H9 (cell line): ENCODE data around the gene CREB5. TPM values are rescaled to one million over a fixed set of nuclear protein-coding genes. Genes with fewer than 3 reads are reported as not detected.

Experiments
- DNase-seq: peaks from one replicate; pipeline ENCODE4 v3.0.0-alpha.2; 2017
- H2AFZ ChIP-seq: one replicate; pipeline ENCODE4 v1.6.1; 2013; ENCODE audit warnings: mild to moderate bottlenecking, low read length, control low read depth, moderate library complexity
- H2AK5ac ChIP-seq: 2 replicates; pipeline ENCODE4 v1.6.1; 2013; ENCODE audit warnings: low read length, control low read depth, mixed read lengths; ENCODE audit not compliant: insufficient read length
- H2BK120ac ChIP-seq: one replicate; pipeline ENCODE4 v1.6.1; 2013; ENCODE audit warnings: low read depth, mild to moderate bottlenecking, low read length, control low read depth, inconsistent platforms; ENCODE audit not compliant: poor library complexity, severe bottlenecking
- H2BK12ac ChIP-seq: 2 replicates; pipeline ENCODE4 v1.6.1; 2013; ENCODE audit warnings: low read length, control low read depth, mixed read lengths, low read depth; ENCODE audit not compliant: insufficient read length
- H2BK15ac ChIP-seq: 2 replicates; pipeline ENCODE4 v1.6.1; 2013; ENCODE audit warnings: low read depth, low read length, control low read depth
- H2BK20ac ChIP-seq: one replicate; pipeline ENCODE4 v1.6.1; 2013; ENCODE audit warnings: low read depth, mild to moderate bottlenecking, low read length, control low read depth, inconsistent platforms; ENCODE audit not compliant: poor library complexity, severe bottlenecking
- H2BK5ac ChIP-seq: 2 replicates; pipeline ENCODE4 v1.6.1; 2013; ENCODE audit warnings: low read length, control low read depth, mixed read lengths; ENCODE audit not compliant: insufficient read length
- H3K14ac ChIP-seq: 2 replicates; pipeline ENCODE4 v1.6.1; 2013; ENCODE audit warnings: low read length, control low read depth; ENCODE audit not compliant: insufficient read depth
- H3K18ac ChIP-seq: 2 replicates; pipeline ENCODE4 v1.6.1; 2013; ENCODE audit warnings: low read depth, mild to moderate bottlenecking, mixed read lengths, low read length, control low read depth; ENCODE audit not compliant: insufficient read length
- H3K23ac ChIP-seq: 2 replicates; pipeline ENCODE4 v1.6.1; 2013; ENCODE audit warnings: low read length, control low read depth, mixed read lengths, low read depth; ENCODE audit not compliant: insufficient read length
- H3K23me2 ChIP-seq: 2 replicates; pipeline ENCODE4 v1.6.1; 2013; ENCODE audit warnings: low read depth, mild to moderate bottlenecking, mixed read lengths, low read length, control low read depth; ENCODE audit not compliant: insufficient read length, poor library complexity, severe bottlenecking
- H3K27ac ChIP-seq: 2 replicates; pipeline ENCODE4 v1.5.1; 2013; ENCODE audit warnings: low read length, control low read depth, mixed read lengths, low read depth; ENCODE audit not compliant: insufficient read length
- H3K27me3 ChIP-seq: 2 replicates; pipeline ENCODE4 v1.6.1; 2013; ENCODE audit warnings: low read length, control low read depth, inconsistent platforms; ENCODE audit not compliant: insufficient read depth
- H3K4ac ChIP-seq: 2 replicates; pipeline ENCODE4 v1.6.1; 2013; ENCODE audit warnings: low read depth, mild to moderate bottlenecking, control low read depth, inconsistent platforms, low read length, moderate library complexity
- H3K4me1 ChIP-seq: 2 replicates; pipeline ENCODE4 v1.6.1; 2013; ENCODE audit warnings: low read length, control low read depth, inconsistent platforms; ENCODE audit not compliant: insufficient read depth
- H3K4me2 ChIP-seq: 2 replicates; pipeline ENCODE4 v1.6.1; 2013; ENCODE audit warnings: low read length, control low read depth, mixed read lengths; ENCODE audit not compliant: insufficient read length, insufficient read depth
- H3K56ac ChIP-seq: 2 replicates; pipeline ENCODE4 v1.6.1; 2013; ENCODE audit warnings: low read depth, mild to moderate bottlenecking, mixed read lengths, low read length, control low read depth; ENCODE audit not compliant: insufficient read length
- H3K79me1 ChIP-seq: 2 replicates; pipeline ENCODE4 v1.6.1; 2013; ENCODE audit warnings: low read depth, mild to moderate bottlenecking, moderate library complexity, low read length, control low read depth, inconsistent platforms; ENCODE audit not compliant: insufficient read depth, poor library complexity, severe bottlenecking
- H3K79me2 ChIP-seq: 2 replicates; pipeline ENCODE4 v1.6.1; 2013; ENCODE audit warnings: low read length, control low read depth, inconsistent platforms; ENCODE audit not compliant: insufficient read depth
- H3K9ac ChIP-seq: 2 replicates; pipeline ENCODE4 v1.6.1; 2013; ENCODE audit warnings: low read length, control low read depth, mixed read lengths; ENCODE audit not compliant: insufficient read length; ENCODE audit errors: extremely low read depth
- H3K9me3 ChIP-seq: one replicate; pipeline ENCODE4 v1.6.1; 2013; ENCODE audit warnings: low read depth, low read length, inconsistent platforms; ENCODE audit not compliant: control insufficient read depth
- H3T11ph ChIP-seq: one replicate; pipeline ENCODE4 v1.6.1; 2013; ENCODE audit warnings: mild to moderate bottlenecking, low read length, control low read depth, inconsistent platforms
- H4K20me1 ChIP-seq: one replicate; pipeline ENCODE4 v1.6.1; 2013; ENCODE audit not compliant: control insufficient read depth, insufficient read length, insufficient read depth
- H4K5ac ChIP-seq: 2 replicates; pipeline ENCODE4 v1.6.1; 2013; ENCODE audit warnings: low read depth, mild to moderate bottlenecking, mixed read lengths, low read length, control low read depth; ENCODE audit not compliant: insufficient read length
- H4K8ac ChIP-seq: replicated peaks from 2 replicates; pipeline ENCODE4 v1.6.1; 2013; ENCODE audit warnings: low read length, control low read depth, mixed read lengths, low read depth; ENCODE audit not compliant: insufficient read length
- H4K91ac ChIP-seq: 2 replicates; pipeline ENCODE4 v1.6.1; 2013; ENCODE audit warnings: low read depth, mild to moderate bottlenecking, moderate library complexity, mixed read lengths, low read length, control low read depth; ENCODE audit not compliant: insufficient read length
- H3K27ac Mint-ChIP-seq, 3 experiments: 2 replicates in 2 of 3; 3 replicates in 1 of 3; pipeline ENCODE4 v1.8.0; 2020 to 2021; ENCODE audit warnings: mixed read lengths in 3 of 3, mild to moderate bottlenecking in 1 of 3, moderate library complexity in 1 of 3
- H3K27me3 Mint-ChIP-seq: 2 replicates; pipeline ENCODE4 v1.8.0; 2021; ENCODE audit warnings: low read depth, mild to moderate bottlenecking, moderate library complexity, mixed read lengths
- H3K36me3 Mint-ChIP-seq, 3 experiments: 2 replicates in 2 of 3; 3 replicates in 1 of 3; pipeline ENCODE4 v1.8.0; 2020 to 2021; ENCODE audit warnings: low read depth in 3 of 3, mixed read lengths in 3 of 3; ENCODE audit not compliant: insufficient read depth in 1 of 3
- H3K4me1 Mint-ChIP-seq, 2 experiments: 2 replicates each; pipeline ENCODE4 v1.8.0; 2020; ENCODE audit warnings: mixed read lengths in 2 of 2
- H3K4me3 Mint-ChIP-seq, 2 experiments: 2 replicates in 1 of 2; 3 replicates in 1 of 2; pipeline ENCODE4 v1.8.0; 2020 to 2021; ENCODE audit warnings: mild to moderate bottlenecking in 2 of 2, mixed read lengths in 2 of 2, moderate library complexity in 1 of 2
- H3K9me3 Mint-ChIP-seq, 2 experiments: 2 replicates in 1 of 2; 3 replicates in 1 of 2; pipeline ENCODE4 v1.8.0; 2020; ENCODE audit warnings: mild to moderate bottlenecking in 2 of 2, mixed read lengths in 2 of 2, moderate library complexity in 1 of 2
- CTCF ChIP-seq: fragments of 200-600 bp; sonication (generic); conservative IDR thresholded peaks from 3 replicates; pipeline ENCODE4 v1.8.0; 2021; ENCODE audit warnings: antibody characterized with exemption, mild to moderate bottlenecking
- WGBS: extraction: QIAGEN DNeasy Blood & Tissue Kit; methylation state at CpG from one replicate; pipeline ENCODE4 v1.1.7; 2013; ENCODE audit warnings: missing lambda C conversion rate, low lambda C conversion rate, mixed read lengths; ENCODE audit not compliant: insufficient read length; ENCODE audit errors: extremely low coverage; 5-methylcytosine and 5-hydroxymethylcytosine counted together
- total RNA-seq: library from RNA; stranded (reverse); gene quantifications from 2 replicates; pipeline ENCODE4 v1.2.1, GENCODE V29; 2021

The CREB5 gene
- total RNA-seq, 1 experiment from 2014 or later: 4.0 TPM

GRCh38 chr7:28748933-28749584 is 336.7 kb downstream of the CREB5 start:
- Mint-ChIP-seq H3K9me3 (no peaks in the 10 kb centered on the region), H3K27me3 (no peaks in the 10 kb centered on the region), H3K36me3 (no peaks in the 10 kb centered on the region), H3K4me3 (no peak overlapping the region), H3K27ac (no peak overlapping the region), H3K4me1 (peaks cover 29 to 34% of the 10 kb centered on the region in 2 experiments)
- Histone ChIP-seq H2BK120ac (no peak overlapping the region), H3K9me3 (no peaks in the 10 kb centered on the region), H4K20me1 (no peaks in the 10 kb centered on the region), H3K14ac (no peak overlapping the region), H2AK5ac (no peak overlapping the region), H3K56ac (no peak overlapping the region), H3K4me2 (no peak overlapping the region), H3K23me2 (no peaks in the 10 kb centered on the region), H3K27me3 (no peaks in the 10 kb centered on the region), H3K4ac (no peak overlapping the region), H2BK12ac (no peak overlapping the region), H3K18ac (no peak overlapping the region), H2BK15ac (no peak overlapping the region), H4K8ac (no peak overlapping the region), H4K91ac (no peak overlapping the region), H3K23ac (no peak overlapping the region), H3K79me1 (no peaks in the 10 kb centered on the region), H3T11ph (no peak overlapping the region), H2BK20ac (no peak overlapping the region), H3K27ac (no peak overlapping the region), H4K5ac (no peak overlapping the region), H3K79me2 (no peaks in the 10 kb centered on the region), H2AFZ (no peak overlapping the region), H3K9ac (no peak overlapping the region), H3K4me1 (no peaks in the 10 kb centered on the region), H2BK5ac (no peak overlapping the region)
- no peak for TF ChIP-seq CTCF
- WGBS: no CpG with 5 or more reads among the region's 5 CpGs
- no peak for DNase-seq
